B cell (primary cell): ENCODE data around the gene PLP1. TPM values are rescaled to one million over a fixed set of nuclear protein-coding genes. Genes with fewer than 3 reads are reported as not detected.

Source experiments
- ATAC-seq: fragments of 200-7000 bp; cut with Tn5 transposase; one replicate; pipeline ENCODE4 v1.10.0; 2021; ENCODE audit warnings: low read depth, mild to moderate bottlenecking, moderate number of reproducible peaks, moderate library complexity
- CTCF ChIA-PET: fragments of 350-600 bp; sonication (Branson Sonifier 250); formaldehyde crosslinking; loops from one replicate; lab custom pipeline; 2021; ENCODE audit warnings: antibody characterized with exemption, inconsistent platforms; lab: Charles Lee
- POLR2A ChIA-PET: fragments of 350-600 bp; sonication (Branson Sonifier 250); formaldehyde crosslinking; loops from one replicate; lab custom pipeline; 2021; ENCODE audit warnings: antibody characterized with exemption; lab: Charles Lee
- DNase-seq: peaks from one replicate; pipeline ENCODE4 v3.0.0; 2013
- H2AFZ ChIP-seq: 2 replicates; pipeline ENCODE4 v1.6.1; 2012; ENCODE audit warnings: mild to moderate bottlenecking, low read depth, low read length; ENCODE audit not compliant: insufficient read depth, poor library complexity, severe bottlenecking
- H3K27ac ChIP-seq, 2 donors: 1 replicate in 1 of 2; 2 replicates in 1 of 2; pipeline ENCODE4 v1.5.1; 2012 to 2013; ENCODE audit warnings: low read length in 2 of 2, mild to moderate bottlenecking in 2 of 2, moderate library complexity in 1 of 2
- H3K27me3 ChIP-seq, 4 experiments: fragments of 200-600 bp in 1 of 4; sonication (generic) in 1 of 4; replicated peaks in 1 of 4; 1 replicate in 2 of 4; 2 replicates in 2 of 4; pipeline versions ENCODE4 v1.6.1 to v1.7.0; 2013 to 2016; ENCODE audit warnings: low read length in 3 of 4, mild to moderate bottlenecking in 2 of 4, mixed read lengths in 1 of 4, moderate library complexity in 1 of 4; ENCODE audit not compliant: insufficient read depth in 4 of 4, control insufficient read depth in 3 of 4; ENCODE audit errors: control extremely low read depth in 1 of 4
- H3K36me3 ChIP-seq, 2 experiments: replicated peaks in 1 of 2; 1 replicate in 1 of 2; 2 replicates in 1 of 2; pipeline versions ENCODE4 v1.6.1 to v1.7.1; 2013; ENCODE audit warnings: low read length in 1 of 2; ENCODE audit not compliant: insufficient read depth in 2 of 2, control insufficient read depth in 1 of 2; ENCODE audit errors: control extremely low read depth in 1 of 2, extremely low read depth in 1 of 2
- H3K4me1 ChIP-seq, 2 donors: fragments of 200-600 bp in 1 of 2; sonication (generic) in 1 of 2; 1 replicate in 1 of 2; 2 replicates in 1 of 2; pipeline versions ENCODE4 v1.5.1 to v1.6.1; 2013 to 2017; ENCODE audit warnings: low read length in 2 of 2; ENCODE audit not compliant: control insufficient read depth in 2 of 2, insufficient read depth in 2 of 2
- H3K4me2 ChIP-seq: replicated peaks from 2 replicates; pipeline ENCODE3; 2012; ENCODE audit warnings: mild to moderate bottlenecking, low read depth, low read length; ENCODE audit not compliant: poor library complexity, severe bottlenecking
- H3K4me3 ChIP-seq, 5 experiments: fragments of 200-600 bp in 1 of 5; sonication (generic) in 1 of 5; 1 replicate in 3 of 5; 2 replicates in 2 of 5; pipeline versions ENCODE4 v1.5.1 to v1.7.0; 2011 to 2016; ENCODE audit warnings: low read length in 4 of 5, mild to moderate bottlenecking in 4 of 5, low read depth in 2 of 5, control low read depth in 1 of 5, moderate library complexity in 1 of 5; ENCODE audit not compliant: insufficient read depth in 1 of 5; ENCODE audit errors: control extremely low read depth in 1 of 5, extremely low read depth in 1 of 5
- H3K79me2 ChIP-seq: fragments of 200-600 bp; sonication (generic); one replicate; pipeline ENCODE4 v1.6.0; 2016; ENCODE audit warnings: low read length; ENCODE audit not compliant: control insufficient read depth, insufficient read depth
- H3K9ac ChIP-seq: fragments of 200-600 bp; sonication (generic); 2 replicates; pipeline ENCODE4 v1.6.1; 2017; ENCODE audit warnings: mild to moderate bottlenecking, low read length, moderate library complexity
- H3K9me3 ChIP-seq, 3 donors: one replicate each; pipeline versions ENCODE4 v1.6.1 to v1.7.1; 2013; ENCODE audit warnings: low read length in 2 of 3; ENCODE audit not compliant: control insufficient read depth in 2 of 3, insufficient read depth in 1 of 3; ENCODE audit errors: control extremely low read depth in 1 of 3
- H4K20me1 ChIP-seq: 2 replicates; pipeline ENCODE4 v1.6.0; 2012; ENCODE audit warnings: mild to moderate bottlenecking, low read length; ENCODE audit not compliant: insufficient read depth, control insufficient read depth, poor library complexity, severe bottlenecking
- H3K27ac Mint-ChIP-seq: one replicate; pipeline ENCODE4 v1.8.0; 2021; ENCODE audit warnings: mixed read lengths
- H3K27me3 Mint-ChIP-seq: one replicate; pipeline ENCODE4 v1.8.0; 2021; ENCODE audit warnings: mixed read lengths
- H3K4me1 Mint-ChIP-seq: one replicate; pipeline ENCODE4 v1.8.0; 2021; ENCODE audit warnings: mixed read lengths
- H3K4me3 Mint-ChIP-seq: one replicate; pipeline ENCODE4 v1.8.0; 2021; ENCODE audit warnings: mixed read lengths
- H3K9me3 Mint-ChIP-seq: one replicate; pipeline ENCODE4 v1.8.0; 2022; ENCODE audit warnings: mixed read lengths; ENCODE audit not compliant: insufficient read depth
- CTCF ChIP-seq: fragments of 200-600 bp; IDR thresholded peaks from one replicate; pipeline ENCODE4 v1.8.0; 2022; ENCODE audit warnings: antibody characterized with exemption, mild to moderate bottlenecking
- EZH2 ChIP-seq: IDR thresholded peaks from 2 replicates; pipeline ENCODE4 v1.6.1; 2012; ENCODE audit warnings: borderline replicate concordance, low read depth, mild to moderate bottlenecking, moderate library complexity, low read length; ENCODE audit not compliant: insufficient read depth, poor library complexity, severe bottlenecking
- WGBS: methylation state at CpG from one replicate; pipeline ENCODE4 v1.1.5; 2013; ENCODE audit warnings: missing lambda C conversion rate; ENCODE audit not compliant: insufficient coverage; 5-methylcytosine and 5-hydroxymethylcytosine counted together
- intact Hi-C: fragments of 100-400 bp; cut with micrococcal nuclease; formaldehyde crosslinking; loops from one replicate; pipeline ENCODE4 v1.10.0; 2022
- polyA minus RNA-seq: library from RNA; depleted of rRNA, polyadenylated mRNA; stranded (reverse); fragments of >200 nt; gene quantifications from 2 replicates; pipeline ENCODE4 v1.2.3, GENCODE V29; 2012
- polyA plus RNA-seq: library from polyadenylated mRNA; depleted of rRNA; stranded (reverse); fragments of >200 nt; gene quantifications from 2 replicates; pipeline ENCODE4 v1.2.3, GENCODE V29; 2012
- total RNA-seq, 2 donors: library from RNA; stranded (reverse); fragments of 120-200 nt in 1 of 2; gene quantifications; 1 replicate in 1 of 2; 2 replicates in 1 of 2; pipeline versions ENCODE4 v1.2.3 to v1.2.4, GENCODE V29; 2013 to 2022

Gene PLP1
- total RNA-seq (not detected in 2 replicates), polyA plus RNA-seq (not detected in 2 replicates), polyA minus RNA-seq (0.43 TPM in 1 of 2 replicates, not detected in the other)
- 1.5 TPM for total RNA-seq (2013)

GRCh38 chrX:103776546-103776945 lies at the start of gene PLP1:
Gene PLP1 (plus strand): TSS chrX:103776840. CDS start chrX:103776996, 156 bp downstream.
- no peak for TF ChIP-seq EZH2
- intact Hi-C loops: no loop called here
- no peak for ATAC-seq

GRCh38 chrX:103727115-103727514 lies 49.5 kb upstream of the PLP1 start:
- WGBS: no CpG with 5 or more reads among the region's 4 CpGs
- DNase-seq (no peak), ATAC-seq (no peak)
- Histone ChIP-seq H3K4me3 (no peak overlapping the region), H3K4me2 (no peak overlapping the region), H3K79me2 (no peaks in the 10 kb centered on the region), H3K27me3 (peaks cover 0 to 3% (median 0%) of the 10 kb centered on the region in 4 experiments), H3K36me3 (no peaks in the 10 kb centered on the region), H3K4me1 (no peaks in the 10 kb centered on the region), H4K20me1 (no peaks in the 10 kb centered on the region), H3K27ac (no peak overlapping the region), H3K9me3 (no peaks in the 10 kb centered on the region), H3K9ac (no peak overlapping the region), H2AFZ (no peak overlapping the region)
- no peak overlapping the region for H3K27ac Mint-ChIP-seq
- intact Hi-C loops: no loop called here
- ChIA-PET CTCF (interaction anchor here (0.7 kb wide), 1 partner anchor 9 kb away, joined by 3 read pairs; no protein-coding TSS in a partner anchor), POLR2A (no interaction called here)
- TF ChIP-seq EZH2 (no peak), CTCF (no peak)
- no peak overlapping the region for H3K4me3 Mint-ChIP-seq
- no peaks in the 10 kb centered on the region for H3K9me3 Mint-ChIP-seq
- no peaks in the 10 kb centered on the region for H3K27me3 Mint-ChIP-seq
- peaks cover 7% of the 10 kb centered on the region for H3K4me1 Mint-ChIP-seq

More at GRCh38 chrX:103776546-103776945, at the start of gene PLP1:
- 100% methylated on average over 1 of the region's 2 CpGs for WGBS
- ChIA-PET CTCF (no interaction called here), POLR2A (no interaction called here)
- H3K4me3 Mint-ChIP-seq: no peak within 1 kb of the TSS
- H3K27me3 Mint-ChIP-seq: peaks cover 15% of the 10 kb centered on the region
- H3K79me2 ChIP-seq: no peaks in the 10 kb centered on the region
- no peak within 1 kb of the TSS for H3K27ac ChIP-seq
- DNase-seq: no peak
- no peaks in the 10 kb centered on the region for H3K9me3 ChIP-seq
- no peaks in the 10 kb centered on the region for H3K9me3 Mint-ChIP-seq
- H3K9ac ChIP-seq: no peak within 1 kb of the TSS
- no peak within 1 kb of the TSS for H3K4me3 ChIP-seq
- H3K27ac Mint-ChIP-seq: no peak within 1 kb of the TSS
- H3K27me3 ChIP-seq: no peaks in the 10 kb centered on the region
- H4K20me1 ChIP-seq: no peaks in the 10 kb centered on the region
- H3K4me1 ChIP-seq: no peaks in the 10 kb centered on the region
- no peak within 1 kb of the TSS for H2AFZ ChIP-seq
- no peaks in the 10 kb centered on the region for H3K36me3 ChIP-seq
- no peaks in the 10 kb centered on the region for H3K4me1 Mint-ChIP-seq
- no peak within 1 kb of the TSS for H3K4me2 ChIP-seq
